Esophagus (tissue), 2 donors: ENCODE measurements around the gene RPLP2. TPM values are rescaled to one million over a fixed set of nuclear protein-coding genes. Genes with fewer than 3 reads are reported as not detected.

ENCODE experiments used
- H3K27ac ChIP-seq, 2 donors: one replicate each; pipeline ENCODE4 v1.5.1; 2013; ENCODE audit warnings: low read depth in 2 of 2, mild to moderate bottlenecking in 2 of 2, inconsistent platforms in 1 of 2, low read length in 1 of 2, moderate library complexity in 1 of 2
- H3K27me3 ChIP-seq, 2 donors: one replicate each; pipeline ENCODE4 v1.6.1; 2013; ENCODE audit warnings: low read length in 2 of 2, control low read depth in 1 of 2, mild to moderate bottlenecking in 1 of 2; ENCODE audit not compliant: insufficient read depth in 2 of 2, control insufficient read depth in 1 of 2
- H3K36me3 ChIP-seq, 2 donors: one replicate each; pipeline ENCODE4 v1.6.1; 2013; ENCODE audit warnings: low read length in 1 of 2; ENCODE audit not compliant: control insufficient read depth in 2 of 2, insufficient read depth in 2 of 2
- H3K4me1 ChIP-seq, 2 donors: one replicate each; pipeline ENCODE4 v1.6.1; 2013; ENCODE audit warnings: low read length in 1 of 2; ENCODE audit not compliant: control insufficient read depth in 2 of 2, insufficient read depth in 2 of 2
- H3K4me3 ChIP-seq, 2 donors: one replicate each; pipeline ENCODE4 v1.5.1; 2013; ENCODE audit warnings: low read length in 2 of 2, mild to moderate bottlenecking in 2 of 2, low read depth in 1 of 2, moderate library complexity in 1 of 2
- H3K9me3 ChIP-seq, 2 donors: one replicate each; pipeline ENCODE4 v1.6.1; 2013; ENCODE audit warnings: mild to moderate bottlenecking in 2 of 2, low read depth in 1 of 2, low read length in 1 of 2, moderate library complexity in 1 of 2; ENCODE audit not compliant: control insufficient read depth in 2 of 2, insufficient read depth in 1 of 2
- whole genome bisulfite sequencing, 2 donors: extraction: QIAGEN DNeasy Blood & Tissue Kit; methylation state at CpG; one replicate each; pipeline ENCODE4 v1.1.7; 2013; 5-methylcytosine and 5-hydroxymethylcytosine counted together
- polyA plus RNA-seq, 2 donors: library from polyadenylated mRNA; stranded (reverse); fragments of 200-250 nt; gene quantifications; one replicate each; pipeline ENCODE4 v1.2.3, GENCODE V29; 2013
- donor health status: healthy with polysubstance abuse.
- donor health status: Bipolar disorder and iron deficiency.

Gene RPLP2
- polyA plus RNA-seq, 2 donors, result 1,061 to 1,474 TPM

DNA sequence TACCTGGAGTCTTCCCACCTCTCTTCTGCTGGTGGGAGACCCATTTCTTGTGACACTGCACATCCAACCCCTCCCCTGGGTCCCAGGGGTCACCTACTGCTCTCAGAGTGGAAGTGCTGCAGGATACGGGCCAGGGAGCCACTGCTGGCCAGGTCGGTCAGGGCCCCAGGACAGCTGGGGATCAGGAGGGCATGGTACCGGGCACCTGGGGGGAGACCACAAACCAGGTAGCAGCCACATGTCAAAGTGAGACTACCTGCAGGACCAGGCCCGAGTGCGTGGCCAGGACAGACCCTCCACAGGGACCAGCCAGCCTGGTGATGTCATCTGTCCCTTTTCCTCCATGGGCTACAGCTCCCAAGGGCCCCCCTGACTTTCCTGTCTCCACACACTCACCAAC lies 36.3 kb upstream of the RPLP2 start:
- Histone ChIP-seq H3K36me3 (peaks cover 16 to 44% of the 10 kb centered on the region in 2 donors), H3K9me3 (no peaks in the 10 kb centered on the region), H3K4me1 (peaks cover 13 to 18% of the 10 kb centered on the region in 2 donors), H3K27ac (no peak overlapping the region), H3K27me3 (no peaks in the 10 kb centered on the region), H3K4me3 (no peak overlapping the region)
- 89 to 91% methylated on average over 5 of the region's 5 CpGs for WGBS, 2 donors

GRCh38 chr11:773830-774229 lies 35.9 kb upstream of the RPLP2 start:
- Histone ChIP-seq H3K36me3 (peaks cover 16 to 44% of the 10 kb centered on the region in 2 donors), H3K4me1 (peaks cover 13 to 20% of the 10 kb centered on the region in 2 donors), H3K4me3 (no peak overlapping the region), H3K27me3 (no peaks in the 10 kb centered on the region), H3K9me3 (no peaks in the 10 kb centered on the region), H3K27ac (no peak overlapping the region)
- WGBS, 2 donors, result 93 to 95% methylated on average over 9 of the region's 9 CpGs

DNA sequence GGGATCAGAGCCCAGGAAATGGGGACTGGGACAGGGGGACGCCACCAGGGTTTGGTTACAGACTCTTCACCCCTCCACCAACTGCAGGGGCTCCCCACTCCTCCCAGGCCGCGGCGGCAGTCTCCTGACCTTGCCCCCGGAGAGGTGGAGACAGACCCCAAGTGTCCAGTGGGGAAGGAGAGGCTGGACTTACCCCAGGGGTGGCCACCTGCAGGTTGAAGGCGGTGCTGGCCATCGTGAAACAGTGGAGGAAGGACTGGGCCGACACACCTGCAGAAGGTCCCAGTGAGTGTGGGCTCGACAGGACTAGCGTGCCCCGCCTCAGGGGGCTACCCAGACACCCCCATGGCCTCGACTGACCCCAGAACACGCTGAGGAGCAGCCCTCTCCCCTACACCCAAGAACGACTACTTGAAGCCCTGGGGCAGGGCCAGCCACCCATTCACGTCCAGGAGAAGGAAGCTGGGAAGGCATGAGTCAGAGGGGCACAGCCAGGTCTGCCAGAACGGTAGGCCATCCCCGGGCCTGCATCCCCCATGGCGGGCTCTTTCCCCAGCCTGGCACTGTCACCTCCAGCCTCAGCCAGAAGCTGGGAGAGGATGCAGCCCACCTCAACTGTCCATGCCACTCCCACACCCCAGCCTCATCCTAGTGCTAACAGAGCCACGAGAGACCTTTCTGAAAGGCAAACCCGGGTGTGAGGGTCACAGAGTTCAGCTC lies 34.7 kb upstream of the RPLP2 start:
- Histone ChIP-seq H3K4me3 (no peak overlapping the region), H3K36me3 (peaks cover 14 to 45% of the 10 kb centered on the region in 2 donors), H3K9me3 (no peaks in the 10 kb centered on the region), H3K4me1 (peaks cover 13 to 27% of the 10 kb centered on the region in 2 donors), H3K27me3 (no peaks in the 10 kb centered on the region), H3K27ac (peak overlapping the region; percentile 10 to 63)
- WGBS, 2 donors, result 66 to 78% methylated on average over 19 to 20 of the region's 20 CpGs

GRCh38 chr11:776263-776560 lies 33.6 kb upstream of the RPLP2 start:
- no peaks in the 10 kb centered on the region for H3K9me3 ChIP-seq
- 31 to 34% methylated on average over 11 of the region's 11 CpGs for WGBS, 2 donors
- H3K4me1 ChIP-seq, result peaks cover 13 to 27% of the 10 kb centered on the region in 2 donors
- no peaks in the 10 kb centered on the region for H3K27me3 ChIP-seq
- H3K36me3 ChIP-seq, result peaks cover 3 to 39% of the 10 kb centered on the region in 2 donors
- peak overlapping the region; percentile 4 to 81 for H3K27ac ChIP-seq
- H3K4me3 ChIP-seq, result peak overlapping the region; percentile 59 to 94

DNA sequence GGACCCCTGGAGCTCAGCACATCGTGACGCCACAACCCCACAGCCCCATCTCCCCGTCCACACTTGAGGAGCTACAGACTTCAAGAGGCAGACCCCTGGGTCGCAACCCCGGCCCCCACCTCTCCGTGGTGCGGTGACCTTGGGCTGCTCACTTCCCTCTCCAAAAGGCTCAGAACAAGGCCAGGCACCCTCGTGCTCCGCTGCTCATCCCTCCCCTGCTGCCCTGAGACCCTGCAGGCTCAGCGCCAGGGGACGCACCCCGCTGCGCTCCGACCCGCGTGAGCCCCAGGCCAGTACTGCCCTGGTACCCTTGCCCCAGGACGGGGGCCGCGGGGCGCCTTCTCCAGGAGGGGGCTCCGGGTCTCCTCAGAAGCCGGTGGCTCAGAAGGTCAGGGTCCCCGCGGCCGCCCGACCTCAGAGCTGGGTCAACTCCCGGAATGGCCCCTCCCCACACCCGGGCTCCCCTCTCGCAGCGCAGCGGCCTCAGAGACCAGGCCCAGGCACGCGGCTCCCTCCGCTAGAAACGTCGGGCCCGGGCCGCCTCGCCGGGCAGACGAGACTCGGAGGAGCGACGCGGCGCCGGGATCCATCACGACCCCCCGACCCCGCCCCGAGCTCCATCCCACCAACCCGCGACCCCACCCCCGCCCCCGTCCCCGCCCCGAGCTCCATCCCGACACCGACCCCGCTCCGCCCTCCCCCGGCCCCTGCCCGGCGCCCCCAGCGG lies 33.0 kb upstream of the RPLP2 start:
- Histone ChIP-seq H3K27ac (peak overlapping the region; percentile 81 to 83), H3K36me3 (peaks cover 3 to 34% of the 10 kb centered on the region in 2 donors)

DNA sequence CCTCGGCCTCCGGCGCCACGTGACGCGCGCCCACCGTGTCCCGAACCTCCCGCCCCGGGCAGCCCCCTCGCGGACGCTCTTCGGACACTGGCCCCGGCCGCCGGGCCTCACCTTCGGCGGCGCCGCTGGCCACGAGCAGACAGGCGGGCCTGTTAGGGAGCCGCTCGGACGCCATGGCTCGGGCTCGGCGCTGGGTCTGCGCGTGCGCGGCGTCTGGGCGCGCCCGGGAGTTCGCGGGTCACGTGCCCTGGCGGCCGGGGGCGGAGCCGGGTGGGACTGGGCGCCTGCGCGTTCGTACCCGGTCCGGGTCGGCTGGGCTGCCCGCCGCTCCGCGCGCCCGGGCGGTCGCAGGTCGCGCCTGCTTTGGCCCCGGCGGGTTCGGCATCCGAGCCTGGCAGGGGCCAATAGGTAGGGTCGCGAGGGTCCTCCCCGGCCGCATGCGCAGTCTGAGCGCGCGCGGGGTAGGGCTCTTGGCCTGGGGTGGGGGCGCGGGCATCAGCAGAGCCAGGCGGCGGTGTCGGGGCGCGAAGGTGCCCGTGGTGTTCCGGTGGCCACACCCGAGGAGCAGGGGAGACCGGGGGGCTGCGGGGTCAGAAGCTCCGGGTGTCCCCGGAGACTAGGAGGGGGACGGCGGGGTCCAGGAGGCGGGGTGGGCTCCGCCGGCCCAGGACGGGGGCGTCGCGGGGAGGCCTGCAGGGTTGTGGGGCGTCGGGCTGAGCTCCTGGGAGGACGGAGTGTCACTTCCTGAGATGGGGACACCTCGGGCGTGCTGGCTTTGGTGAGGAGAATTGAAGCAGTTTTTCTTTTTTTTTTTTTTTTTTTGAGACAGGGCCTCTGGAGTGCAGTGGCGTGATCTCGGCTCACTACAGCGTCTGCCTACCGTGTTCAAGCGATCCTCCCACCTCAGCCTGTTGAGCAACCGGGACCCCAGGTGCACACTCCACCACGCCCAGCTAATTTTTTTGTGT lies 32.2 kb upstream of the RPLP2 start, which contains the start of gene GATD1:
Gene GATD1 (minus strand): TSS at position 200 of the 968 bp plus-strand sequence. CDS start 25 bp downstream, at position 175.
- WGBS, 2 donors, result 1% methylated on average over 93 to 110 of the region's 110 CpGs
- Histone ChIP-seq H3K27me3 (no peaks in the 10 kb centered on the region), H3K36me3 (peaks cover 3 to 28% of the 10 kb centered on the region in 2 donors)

More for the DNA sequence above, 33.0 kb upstream of the RPLP2 start:
- Histone ChIP-seq H3K27me3 (no peaks in the 10 kb centered on the region), H3K9me3 (no peaks in the 10 kb centered on the region), H3K4me3 (peak overlapping the region; percentile 59 to 94), H3K4me1 (peaks cover 13 to 27% of the 10 kb centered on the region in 2 donors)
- WGBS, 2 donors, result 0 to 1% methylated on average over 45 to 62 of the region's 65 CpGs

DNA sequence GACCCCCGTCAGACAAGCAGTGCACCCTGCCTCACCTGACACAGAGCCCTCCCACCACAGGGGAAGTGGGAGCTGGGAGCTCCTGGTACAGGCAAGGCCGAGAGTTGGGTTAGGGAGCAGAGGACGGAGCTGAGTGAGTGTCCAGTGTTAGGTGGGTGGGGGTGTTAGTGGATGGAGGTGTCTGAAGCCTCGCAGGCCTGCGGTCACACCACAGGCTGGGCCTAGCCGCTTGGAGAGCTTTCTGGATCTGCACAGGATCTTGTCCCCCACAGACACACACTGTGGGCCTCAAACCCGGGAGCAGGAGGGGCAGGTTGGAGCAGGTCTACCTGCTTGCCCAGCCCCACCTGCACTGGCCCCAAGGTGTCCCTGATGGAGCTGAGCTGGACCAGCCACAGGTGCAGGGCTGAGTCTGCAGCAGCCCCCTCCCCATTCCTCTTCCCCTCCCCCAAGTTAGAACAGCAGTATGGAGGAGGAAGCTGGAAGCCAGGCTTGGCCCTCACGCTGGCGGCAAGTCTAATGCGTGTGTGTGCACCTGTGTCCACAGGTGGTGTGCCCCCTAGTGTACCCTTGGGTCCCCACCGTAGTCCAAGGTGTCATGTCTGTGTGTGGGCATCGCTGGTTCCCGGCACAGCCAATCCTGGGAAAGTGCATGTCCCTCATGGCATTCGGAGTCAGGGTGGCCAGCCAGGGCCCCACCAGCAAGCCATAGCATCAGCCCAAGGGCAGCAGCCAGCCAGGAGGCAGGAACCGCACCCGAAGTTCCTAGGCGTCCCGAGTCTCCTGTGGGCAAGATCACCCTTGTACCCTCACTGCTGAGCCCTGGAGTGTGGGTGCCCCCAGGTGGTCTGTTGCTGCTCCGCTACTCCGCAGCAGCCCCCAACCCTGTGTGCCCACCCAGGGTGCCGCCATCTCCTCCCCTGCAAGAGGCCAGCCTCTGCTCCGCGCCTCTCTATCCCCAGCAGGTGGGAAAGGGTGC lies 30.5 kb upstream of the RPLP2 start:
- Histone ChIP-seq H3K27ac (no peak overlapping the region), H3K4me1 (peaks cover 13 to 39% of the 10 kb centered on the region in 2 donors)
- WGBS, 2 donors, result 93% methylated on average over 23 of the region's 23 CpGs

More for the DNA sequence above, 32.2 kb upstream of the RPLP2 start, which contains the start of gene GATD1:
- Histone ChIP-seq H3K4me3 (peak within 1 kb of the TSS; percentile 59 to 94), H3K9me3 (no peaks in the 10 kb centered on the region), H3K4me1 (peaks cover 13 to 35% of the 10 kb centered on the region in 2 donors), H3K27ac (peak within 1 kb of the TSS; percentile 81 to 83)

DNA sequence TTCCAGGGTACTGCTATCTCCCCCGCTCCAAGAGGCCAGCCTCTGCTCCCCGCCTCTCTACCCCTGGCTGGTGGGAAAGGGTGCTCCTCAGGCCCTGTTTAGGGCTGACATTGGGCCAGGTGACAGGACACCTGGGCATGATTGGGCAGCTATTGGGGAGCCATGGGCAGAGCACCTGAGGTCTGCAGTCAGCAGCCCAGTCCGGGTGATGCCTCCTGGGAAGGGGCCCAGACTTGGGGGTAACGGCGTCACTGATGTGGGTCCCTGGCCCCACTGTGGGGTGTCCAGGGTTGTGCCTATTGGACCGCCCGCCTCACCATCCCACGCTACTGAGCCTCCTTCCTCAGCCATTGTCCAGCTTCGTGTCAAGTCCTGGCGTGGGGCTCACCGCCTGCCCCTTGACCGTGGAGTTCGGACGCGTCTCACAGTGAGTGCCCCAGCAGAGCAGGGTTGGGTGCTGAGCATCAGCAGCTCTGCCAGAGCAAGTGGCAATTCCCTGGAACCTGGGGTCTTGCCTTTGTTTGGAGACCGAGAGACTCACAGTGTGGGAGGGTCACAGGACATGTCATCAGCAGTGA lies 29.7 kb upstream of the RPLP2 start:
- Histone ChIP-seq H3K27ac (no peak overlapping the region), H3K27me3 (no peaks in the 10 kb centered on the region), H3K4me1 (peaks cover 9 to 36% of the 10 kb centered on the region in 2 donors), H3K4me3 (no peak overlapping the region), H3K9me3 (no peaks in the 10 kb centered on the region), H3K36me3 (peaks cover 0 to 11% of the 10 kb centered on the region in 2 donors)
- WGBS, 2 donors, result 95 to 97% methylated on average over 16 of the region's 16 CpGs

More for the DNA sequence above, 30.5 kb upstream of the RPLP2 start:
- Histone ChIP-seq H3K27me3 (no peaks in the 10 kb centered on the region), H3K36me3 (peaks cover 0 to 15% of the 10 kb centered on the region in 2 donors), H3K4me3 (no peak overlapping the region), H3K9me3 (no peaks in the 10 kb centered on the region)
